DND-41 (cell line): ENCODE measurements around the gene PDLIM5.

Source experiments
- ATAC-seq: fragments of 200-7000 bp; cut with Tn5 transposase; 3 replicates; pipeline ENCODE4 v1.9.1; 2021; ENCODE audit warnings: low read depth; ENCODE audit not compliant: insufficient read depth
- DNase-seq: peaks from one replicate; pipeline ENCODE4 v3.0.0-alpha.2; 2020
- H2AFZ ChIP-seq: 2 replicates; pipeline ENCODE4 v1.6.0; 2012; ENCODE audit warnings: low read depth, low read length
- H3K27ac ChIP-seq: 2 replicates; pipeline ENCODE4 v1.5.1; 2012; ENCODE audit warnings: low read length, inconsistent platforms
- H3K27me3 ChIP-seq: fragments of 200-600 bp; sonication (generic); 2 replicates; pipeline ENCODE4 v1.6.0; 2012; ENCODE audit warnings: low read length, mild to moderate bottlenecking, inconsistent platforms; ENCODE audit not compliant: insufficient read depth, poor library complexity
- H3K36me3 ChIP-seq: 2 replicates; pipeline ENCODE4 v1.5.1; 2012; ENCODE audit warnings: low read length, inconsistent platforms; ENCODE audit not compliant: insufficient read depth
- H3K4me1 ChIP-seq: 2 replicates; pipeline ENCODE4 v1.5.1; 2012; ENCODE audit warnings: mild to moderate bottlenecking, low read length; ENCODE audit not compliant: insufficient read depth
- H3K4me2 ChIP-seq: 2 replicates; pipeline ENCODE4 v1.6.0; 2012; ENCODE audit warnings: mild to moderate bottlenecking, moderate library complexity, low read length, inconsistent platforms; ENCODE audit not compliant: insufficient read depth
- H3K4me3 ChIP-seq, 2 experiments: fragments of 200-600 bp in 1 of 2; shearing (Covaris generic) in 1 of 2; 2 replicates each; pipeline ENCODE4 v1.5.1; 2012 to 2016; ENCODE audit warnings: inconsistent platforms in 2 of 2, low read length in 2 of 2, mild to moderate bottlenecking in 2 of 2, low read depth in 1 of 2, moderate library complexity in 1 of 2
- H3K79me2 ChIP-seq: 2 replicates; pipeline ENCODE4 v1.6.0; 2012; ENCODE audit warnings: low read length, inconsistent platforms; ENCODE audit not compliant: insufficient read depth
- H3K9ac ChIP-seq: 2 replicates; pipeline ENCODE4 v1.6.0; 2012; ENCODE audit warnings: low read depth, mild to moderate bottlenecking, inconsistent platforms, low read length, moderate library complexity
- H3K9me3 ChIP-seq: 2 replicates; pipeline ENCODE4 v1.5.1; 2012; ENCODE audit warnings: low read length, moderate library complexity, mild to moderate bottlenecking, inconsistent platforms; ENCODE audit not compliant: insufficient read depth, severe bottlenecking
- H4K20me1 ChIP-seq: 2 replicates; pipeline ENCODE4 v1.6.0; 2012; ENCODE audit warnings: low read length; ENCODE audit not compliant: insufficient read depth
- CTCF ChIP-seq: IDR thresholded peaks from 2 replicates; pipeline ENCODE4 v1.5.1; 2012; ENCODE audit warnings: borderline replicate concordance, low read length, moderate library complexity, mild to moderate bottlenecking; ENCODE audit not compliant: poor library complexity, severe bottlenecking; ENCODE audit errors: extremely low read depth
- EZH2 ChIP-seq: IDR thresholded peaks from 3 replicates; pipeline ENCODE4 v1.6.1; 2012; ENCODE audit warnings: borderline replicate concordance, low read depth, mild to moderate bottlenecking, moderate library complexity, low read length, inconsistent platforms; ENCODE audit not compliant: severe bottlenecking

The PDLIM5 gene

GRCh38 chr4:94690851-94691254 is 239.1 kb downstream of the PDLIM5 start:
- no peak for TF ChIP-seq CTCF
- TF ChIP-seq EZH2, result no peak
- H3K79me2 ChIP-seq, result no peaks in the 10 kb centered on the region
- no peaks in the 10 kb centered on the region for H3K4me1 ChIP-seq
- no peaks in the 10 kb centered on the region for H3K36me3 ChIP-seq
- no peak overlapping the region for H3K27ac ChIP-seq
- ATAC-seq, result no peak
- DNase-seq, result no peak
- H4K20me1 ChIP-seq, result no peaks in the 10 kb centered on the region
- no peaks in the 10 kb centered on the region for H3K27me3 ChIP-seq
- peak overlapping the region; percentile 10; the same call in 1 of the 2 replicates for H2AFZ ChIP-seq
- no peaks in the 10 kb centered on the region for H3K9me3 ChIP-seq
- H3K4me2 ChIP-seq, result no peak overlapping the region
- no peak overlapping the region for H3K9ac ChIP-seq
- no peak overlapping the region for H3K4me3 ChIP-seq

DNA sequence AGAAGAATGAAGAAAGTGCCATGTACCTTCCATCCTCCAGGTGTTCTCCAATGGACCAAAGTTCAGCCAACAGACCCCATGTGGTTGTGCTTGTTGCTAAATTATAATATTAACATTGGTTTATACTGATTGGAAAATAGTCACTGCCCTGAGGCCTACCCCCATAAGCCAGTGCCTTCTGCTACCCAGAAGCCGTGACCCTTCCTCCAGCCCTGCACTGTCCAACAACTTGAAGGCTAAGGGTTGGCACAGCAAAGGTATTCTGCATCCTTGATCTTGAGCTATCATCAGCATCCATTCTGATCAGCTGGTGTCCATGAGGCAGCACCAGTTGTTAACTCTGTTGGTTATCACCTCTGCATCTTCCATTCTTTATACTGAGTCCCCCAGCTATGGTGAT is 239.8 kb downstream of the PDLIM5 start:
- Histone ChIP-seq H3K9ac (no peak overlapping the region), H3K9me3 (no peaks in the 10 kb centered on the region), H4K20me1 (no peaks in the 10 kb centered on the region), H3K4me3 (no peak overlapping the region), H3K27me3 (no peaks in the 10 kb centered on the region), H3K4me1 (no peaks in the 10 kb centered on the region), H3K27ac (no peak overlapping the region), H3K4me2 (no peak overlapping the region), H3K36me3 (no peaks in the 10 kb centered on the region), H3K79me2 (no peaks in the 10 kb centered on the region), H2AFZ (no peak overlapping the region)
- DNase-seq (no peak), ATAC-seq (no peak)
- TF ChIP-seq CTCF (no peak), EZH2 (no peak)

- no peak overlapping the region for H3K9ac ChIP-seq
- no peaks in the 10 kb centered on the region for H3K4me1 ChIP-seq
- H3K9me3 ChIP-seq, result no peaks in the 10 kb centered on the region
- no peak overlapping the region for H3K4me2 ChIP-seq
- no peaks in the 10 kb centered on the region for H3K36me3 ChIP-seq
- H3K4me3 ChIP-seq, result no peak overlapping the region
- H3K27me3 ChIP-seq, result no peaks in the 10 kb centered on the region
- TF ChIP-seq CTCF (no peak), EZH2 (no peak)
- no peaks in the 10 kb centered on the region for H4K20me1 ChIP-seq
- H3K27ac ChIP-seq, result no peak overlapping the region
- H2AFZ ChIP-seq, result no peak overlapping the region
- ATAC-seq, result peak; percentile 63; the same call in 1 of the 3 replicates
- DNase-seq, result peak; percentile 29
- no peaks in the 10 kb centered on the region for H3K79me2 ChIP-seq
Measured at GRCh38 chr4:94695384-94695783, 243.6 kb downstream of the PDLIM5 start.

DNA sequence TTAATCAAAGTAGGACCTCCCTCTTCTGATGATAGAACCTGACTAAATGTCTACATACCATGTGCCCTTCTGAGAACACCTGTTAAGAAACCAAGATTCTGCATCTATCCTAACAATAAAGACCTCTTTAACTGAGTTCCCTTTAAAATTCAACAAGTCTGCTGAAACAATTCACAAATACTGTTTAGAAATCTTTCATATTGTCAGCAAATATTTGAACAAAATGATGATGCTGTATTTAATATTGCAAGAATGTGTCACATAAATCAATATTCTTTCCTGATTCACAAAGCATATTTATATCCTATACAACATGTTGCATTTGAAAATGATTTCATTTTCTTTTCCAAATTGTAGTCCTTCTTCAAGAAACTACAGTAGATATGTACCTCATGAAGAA is 246.4 kb downstream of the PDLIM5 start:
- no peaks in the 10 kb centered on the region for H3K36me3 ChIP-seq
- DNase-seq (no peak), ATAC-seq (no peak)
- no peaks in the 10 kb centered on the region for H3K27me3 ChIP-seq
- no peak overlapping the region for H3K4me2 ChIP-seq
- H3K9ac ChIP-seq, result no peak overlapping the region
- TF ChIP-seq CTCF, result no peak
- no peak for TF ChIP-seq EZH2
- no peaks in the 10 kb centered on the region for H3K4me1 ChIP-seq
- no peak overlapping the region for H2AFZ ChIP-seq
- no peak overlapping the region for H3K27ac ChIP-seq
- H3K79me2 ChIP-seq, result no peaks in the 10 kb centered on the region
- H4K20me1 ChIP-seq, result no peaks in the 10 kb centered on the region
- no peak overlapping the region for H3K4me3 ChIP-seq
- no peaks in the 10 kb centered on the region for H3K9me3 ChIP-seq
